K562 (cell line): ENCODE data around the gene TPGS1. TPM values are rescaled to one million over a fixed set of nuclear protein-coding genes. Genes with fewer than 3 reads are reported as not detected.

Source experiments
- FOXA3 ChIP-seq, 2 experiments: fragments of 450-650 bp in 1 of 2; sonication (generic) in 1 of 2; formaldehyde crosslinking; IDR thresholded peaks in 1 of 2; conservative IDR thresholded peaks in 1 of 2; 2 replicates each; pipeline versions ENCODE4 v1.4.0 to v1.8.0; 2020 to 2022; ENCODE audit warnings: mild to moderate bottlenecking in 2 of 2, missing genetic modification reagents in 1 of 2
- HMGN3 ChIP-seq: IDR thresholded peaks from 2 replicates; pipeline ENCODE4 v1.6.1; 2011; ENCODE audit warnings: borderline replicate concordance, low read depth, mild to moderate bottlenecking, mixed read lengths, low read length; ENCODE audit not compliant: insufficient read length; ENCODE audit errors: extremely low read depth
- LCOR ChIP-seq: sonication (generic); formaldehyde crosslinking; IDR thresholded peaks from 2 replicates; pipeline ENCODE4 v1.8.0; 2022; ENCODE audit warnings: mild to moderate bottlenecking, missing genetic modification reagents
- MTA1 ChIP-seq: fragments of 450-650 bp; IDR thresholded peaks from 2 replicates; pipeline ENCODE4 v1.6.1; 2017; ENCODE audit warnings: borderline replicate concordance
- ZBTB17 ChIP-seq: fragments of 450-650 bp; formaldehyde crosslinking; IDR thresholded peaks from 2 replicates; pipeline ENCODE4 v1.4.0; 2020; ENCODE audit warnings: mild to moderate bottlenecking
- ZNF217 ChIP-seq: sonication (generic); formaldehyde crosslinking; IDR thresholded peaks from 2 replicates; pipeline ENCODE4 v1.8.0; 2022; ENCODE audit warnings: mild to moderate bottlenecking, missing genetic modification reagents
- ZNF707 ChIP-seq: fragments of 250-450 bp; sonication (Bioruptor Pico); conservative IDR thresholded peaks from 2 replicates; pipeline ENCODE4 v1.8.0; 2022; ENCODE audit warnings: inconsistent platforms, mild to moderate bottlenecking, moderate library complexity
- ZNF75A ChIP-seq: fragments of 450-650 bp; formaldehyde crosslinking; IDR thresholded peaks from 2 replicates; pipeline ENCODE4 v1.4.0; 2020; ENCODE audit warnings: mild to moderate bottlenecking
- ZNF780A ChIP-seq: fragments of 250-450 bp; sonication (Bioruptor Pico); IDR thresholded peaks from 2 replicates; pipeline ENCODE4 v1.5.0; 2021; ENCODE audit warnings: mild to moderate bottlenecking
- polyA plus RNA-seq, 8 experiments: library from polyadenylated mRNA; depleted of rRNA in 4 of 8; stranded (reverse) in 5 of 8; unstranded in 3 of 8; fragments of >200 nt; fragmentation: Nextera tagmentation in 2 of 8; fragmentation: Illumina TruSeq in 1 of 8; extraction: Ambion mirVana in 2 of 8; extraction: Trizol in 1 of 8; gene quantifications; 2 replicates each; pipeline versions ENCODE4 v1.2.1 to v1.2.3, GENCODE V29; 2011 to 2014; ENCODE audit warnings: inconsistent platforms in 1 of 8, missing spikeins in 1 of 8
- total RNA-seq, 7 experiments: library from RNA; depleted of rRNA in 6 of 7; stranded (reverse); fragments of >200 nt in 6 of 7; fragmentation: Illumina TruSeq in 2 of 7; extraction: Trizol in 2 of 7; gene quantifications; 2 replicates each; pipeline versions ENCODE4 v1.2.1 to v1.2.3, GENCODE V29; 2011 to 2021; ENCODE audit warnings: low replicate concordance in 1 of 7
- TF ChIP-seq, protein P1 (sequence below): sonication (generic); formaldehyde crosslinking; IDR thresholded peaks from 2 replicates; pipeline ENCODE4 v1.9.0; 2022; ENCODE audit warnings: mild to moderate bottlenecking, missing genetic modification reagents
- TF ChIP-seq, protein P2 (sequence below): sonication (generic); formaldehyde crosslinking; IDR thresholded peaks from 2 replicates; pipeline ENCODE4 v1.8.0; 2022; ENCODE audit warnings: missing genetic modification reagents, mild to moderate bottlenecking, borderline replicate concordance
- TF ChIP-seq, protein P3 (sequence below): fragments of 450-650 bp; formaldehyde crosslinking; IDR thresholded peaks from 2 replicates; pipeline ENCODE4 v1.4.0; 2022; ENCODE audit warnings: mild to moderate bottlenecking, moderate library complexity
- TF ChIP-seq, protein P4 (sequence below): fragments of 200-800 bp; sonication (Bioruptor generic); IDR thresholded peaks from 2 replicates; pipeline ENCODE4 v1.6.1; 2016; ENCODE audit warnings: missing genetic modification characterization, missing compliant biosample characterization
- TF ChIP-seq, protein P5 (sequence below): fragments of 450-650 bp; IDR thresholded peaks from 2 replicates; pipeline ENCODE4 v1.7.0; 2016; ENCODE audit warnings: borderline replicate concordance

Gene TPGS1
- total and polyA plus RNA-seq, 9 of the 15 experiments (the other 6 are each of a cell fraction or from before 2014, with no cell fraction given): 0.30 to 31.6 (median 1.2) TPM; not detected in 2

DNA sequence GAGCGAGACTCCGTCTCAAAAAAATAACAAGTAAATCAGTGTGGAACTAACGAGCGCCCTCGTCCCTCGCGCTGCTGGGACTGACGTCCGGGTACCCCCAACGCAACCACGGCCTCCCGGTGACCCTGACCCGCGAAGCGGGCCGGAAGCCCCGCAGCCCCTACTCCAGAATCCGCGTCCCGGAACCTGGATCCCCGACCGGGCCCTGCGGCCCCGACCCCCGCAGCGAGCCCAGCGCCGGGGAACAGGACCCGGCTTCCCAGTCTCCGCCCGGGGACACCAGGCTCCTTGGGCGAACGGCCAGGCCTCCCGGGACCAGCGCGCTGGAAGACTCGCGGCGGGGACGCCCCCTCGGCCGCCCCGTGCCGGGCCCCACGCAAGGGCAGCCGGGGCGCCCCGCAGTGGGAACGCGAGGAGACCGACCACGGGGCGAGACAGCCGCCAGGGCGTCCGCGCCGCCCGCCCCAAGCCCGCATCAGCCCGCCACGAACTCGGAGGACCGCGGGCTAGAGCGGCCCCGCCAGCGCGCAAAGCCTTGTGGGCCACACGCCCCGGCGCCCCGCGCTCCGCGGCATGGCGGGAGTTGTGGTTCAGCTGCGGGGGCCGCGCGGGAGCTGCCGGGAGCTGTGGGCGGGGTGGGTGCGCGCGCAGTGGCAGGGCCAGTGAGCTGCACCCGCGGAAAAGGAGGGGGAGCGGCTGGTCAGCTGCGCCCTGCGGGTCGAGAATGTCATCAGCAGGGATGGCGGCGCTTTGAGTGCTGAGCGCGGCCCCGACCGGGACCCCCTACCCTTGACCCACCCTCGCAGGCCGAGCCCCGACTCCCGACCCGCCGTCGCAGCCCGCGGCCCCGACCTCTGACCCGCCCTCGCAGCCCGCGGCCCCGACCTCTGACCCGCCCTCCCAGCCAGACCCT is 18.5 kb upstream of the TPGS1 start (continued):
- TF ChIP-seq ZNF75A (CRISPR knock-in tag) (no peak), HMGN3 (peak; percentile 78), FOXA3 (CRISPR knock-in tag; conservative IDR thresholded peaks at IDR 0.05 in 1 of 2, IDR thresholded peaks at IDR 0.05 in 1 of 2) (0 out of 4 replicates have a peak, but pooled peaks of 1 of the 2 experiments have one; percentile 19), ZNF780A (CRISPR knock-in tag) (peak; percentile 69; the same call in 1 of the 2 replicates), MTA1 (no peak), LCOR (CRISPR knock-in tag) (peak; percentile 48; the same call in 1 of the 2 replicates), ZNF217 (no peak), ZBTB17 (CRISPR knock-in tag) (peak; percentile 70; the same call in 1 of the 2 replicates), ZNF707 (CRISPR knock-in tag) (no peak)
- TF ChIP-seq, protein P1, sequence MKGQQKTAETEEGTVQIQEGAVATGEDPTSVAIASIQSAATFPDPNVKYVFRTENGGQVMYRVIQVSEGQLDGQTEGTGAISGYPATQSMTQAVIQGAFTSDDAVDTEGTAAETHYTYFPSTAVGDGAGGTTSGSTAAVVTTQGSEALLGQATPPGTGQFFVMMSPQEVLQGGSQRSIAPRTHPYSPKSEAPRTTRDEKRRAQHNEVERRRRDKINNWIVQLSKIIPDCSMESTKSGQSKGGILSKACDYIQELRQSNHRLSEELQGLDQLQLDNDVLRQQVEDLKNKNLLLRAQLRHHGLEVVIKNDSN: no peak; the same call in none of the 2 replicates
- TF ChIP-seq, protein P2, sequence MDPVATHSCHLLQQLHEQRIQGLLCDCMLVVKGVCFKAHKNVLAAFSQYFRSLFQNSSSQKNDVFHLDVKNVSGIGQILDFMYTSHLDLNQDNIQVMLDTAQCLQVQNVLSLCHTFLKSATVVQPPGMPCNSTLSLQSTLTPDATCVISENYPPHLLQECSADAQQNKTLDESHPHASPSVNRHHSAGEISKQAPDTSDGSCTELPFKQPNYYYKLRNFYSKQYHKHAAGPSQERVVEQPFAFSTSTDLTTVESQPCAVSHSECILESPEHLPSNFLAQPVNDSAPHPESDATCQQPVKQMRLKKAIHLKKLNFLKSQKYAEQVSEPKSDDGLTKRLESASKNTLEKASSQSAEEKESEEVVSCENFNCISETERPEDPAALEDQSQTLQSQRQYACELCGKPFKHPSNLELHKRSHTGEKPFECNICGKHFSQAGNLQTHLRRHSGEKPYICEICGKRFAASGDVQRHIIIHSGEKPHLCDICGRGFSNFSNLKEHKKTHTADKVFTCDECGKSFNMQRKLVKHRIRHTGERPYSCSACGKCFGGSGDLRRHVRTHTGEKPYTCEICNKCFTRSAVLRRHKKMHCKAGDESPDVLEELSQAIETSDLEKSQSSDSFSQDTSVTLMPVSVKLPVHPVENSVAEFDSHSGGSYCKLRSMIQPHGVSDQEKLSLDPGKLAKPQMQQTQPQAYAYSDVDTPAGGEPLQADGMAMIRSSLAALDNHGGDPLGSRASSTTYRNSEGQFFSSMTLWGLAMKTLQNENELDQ (CRISPR knock-in tag): no peak
- TF ChIP-seq, protein P3, sequence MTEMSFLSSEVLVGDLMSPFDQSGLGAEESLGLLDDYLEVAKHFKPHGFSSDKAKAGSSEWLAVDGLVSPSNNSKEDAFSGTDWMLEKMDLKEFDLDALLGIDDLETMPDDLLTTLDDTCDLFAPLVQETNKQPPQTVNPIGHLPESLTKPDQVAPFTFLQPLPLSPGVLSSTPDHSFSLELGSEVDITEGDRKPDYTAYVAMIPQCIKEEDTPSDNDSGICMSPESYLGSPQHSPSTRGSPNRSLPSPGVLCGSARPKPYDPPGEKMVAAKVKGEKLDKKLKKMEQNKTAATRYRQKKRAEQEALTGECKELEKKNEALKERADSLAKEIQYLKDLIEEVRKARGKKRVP (CRISPR knock-in tag): no peak; the same call in 1 of the 2 replicates
- TF ChIP-seq, protein P4, sequence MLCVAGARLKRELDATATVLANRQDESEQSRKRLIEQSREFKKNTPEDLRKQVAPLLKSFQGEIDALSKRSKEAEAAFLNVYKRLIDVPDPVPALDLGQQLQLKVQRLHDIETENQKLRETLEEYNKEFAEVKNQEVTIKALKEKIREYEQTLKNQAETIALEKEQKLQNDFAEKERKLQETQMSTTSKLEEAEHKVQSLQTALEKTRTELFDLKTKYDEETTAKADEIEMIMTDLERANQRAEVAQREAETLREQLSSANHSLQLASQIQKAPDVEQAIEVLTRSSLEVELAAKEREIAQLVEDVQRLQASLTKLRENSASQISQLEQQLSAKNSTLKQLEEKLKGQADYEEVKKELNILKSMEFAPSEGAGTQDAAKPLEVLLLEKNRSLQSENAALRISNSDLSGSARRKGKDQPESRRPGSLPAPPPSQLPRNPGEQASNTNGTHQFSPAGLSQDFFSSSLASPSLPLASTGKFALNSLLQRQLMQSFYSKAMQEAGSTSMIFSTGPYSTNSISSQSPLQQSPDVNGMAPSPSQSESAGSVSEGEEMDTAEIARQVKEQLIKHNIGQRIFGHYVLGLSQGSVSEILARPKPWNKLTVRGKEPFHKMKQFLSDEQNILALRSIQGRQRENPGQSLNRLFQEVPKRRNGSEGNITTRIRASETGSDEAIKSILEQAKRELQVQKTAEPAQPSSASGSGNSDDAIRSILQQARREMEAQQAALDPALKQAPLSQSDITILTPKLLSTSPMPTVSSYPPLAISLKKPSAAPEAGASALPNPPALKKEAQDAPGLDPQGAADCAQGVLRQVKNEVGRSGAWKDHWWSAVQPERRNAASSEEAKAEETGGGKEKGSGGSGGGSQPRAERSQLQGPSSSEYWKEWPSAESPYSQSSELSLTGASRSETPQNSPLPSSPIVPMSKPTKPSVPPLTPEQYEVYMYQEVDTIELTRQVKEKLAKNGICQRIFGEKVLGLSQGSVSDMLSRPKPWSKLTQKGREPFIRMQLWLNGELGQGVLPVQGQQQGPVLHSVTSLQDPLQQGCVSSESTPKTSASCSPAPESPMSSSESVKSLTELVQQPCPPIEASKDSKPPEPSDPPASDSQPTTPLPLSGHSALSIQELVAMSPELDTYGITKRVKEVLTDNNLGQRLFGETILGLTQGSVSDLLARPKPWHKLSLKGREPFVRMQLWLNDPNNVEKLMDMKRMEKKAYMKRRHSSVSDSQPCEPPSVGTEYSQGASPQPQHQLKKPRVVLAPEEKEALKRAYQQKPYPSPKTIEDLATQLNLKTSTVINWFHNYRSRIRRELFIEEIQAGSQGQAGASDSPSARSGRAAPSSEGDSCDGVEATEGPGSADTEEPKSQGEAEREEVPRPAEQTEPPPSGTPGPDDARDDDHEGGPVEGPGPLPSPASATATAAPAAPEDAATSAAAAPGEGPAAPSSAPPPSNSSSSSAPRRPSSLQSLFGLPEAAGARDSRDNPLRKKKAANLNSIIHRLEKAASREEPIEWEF (CRISPR knock-in tag): no peak
- TF ChIP-seq, protein P5, sequence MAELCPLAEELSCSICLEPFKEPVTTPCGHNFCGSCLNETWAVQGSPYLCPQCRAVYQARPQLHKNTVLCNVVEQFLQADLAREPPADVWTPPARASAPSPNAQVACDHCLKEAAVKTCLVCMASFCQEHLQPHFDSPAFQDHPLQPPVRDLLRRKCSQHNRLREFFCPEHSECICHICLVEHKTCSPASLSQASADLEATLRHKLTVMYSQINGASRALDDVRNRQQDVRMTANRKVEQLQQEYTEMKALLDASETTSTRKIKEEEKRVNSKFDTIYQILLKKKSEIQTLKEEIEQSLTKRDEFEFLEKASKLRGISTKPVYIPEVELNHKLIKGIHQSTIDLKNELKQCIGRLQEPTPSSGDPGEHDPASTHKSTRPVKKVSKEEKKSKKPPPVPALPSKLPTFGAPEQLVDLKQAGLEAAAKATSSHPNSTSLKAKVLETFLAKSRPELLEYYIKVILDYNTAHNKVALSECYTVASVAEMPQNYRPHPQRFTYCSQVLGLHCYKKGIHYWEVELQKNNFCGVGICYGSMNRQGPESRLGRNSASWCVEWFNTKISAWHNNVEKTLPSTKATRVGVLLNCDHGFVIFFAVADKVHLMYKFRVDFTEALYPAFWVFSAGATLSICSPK: no peak
